ENCODE data around the gene APOOL. TPM values are rescaled to one million over a fixed set of nuclear protein-coding genes. Genes with fewer than 3 reads are reported as not detected.

The APOOL gene
- total and polyA plus RNA-seq, 2 donors: 3.5 to 6.4 TPM

Other genes starting within 250 kb of the APOOL start
- 0.09 TPM for gene SATL1, start 239.9 kb downstream of the APOOL start, total RNA-seq
- gene SATL1, start 239.9 kb downstream of the APOOL start, polyA plus RNA-seq: 0.02 TPM
- 21.1 TPM for gene ZNF711, start 240.1 kb downstream of the APOOL start, total RNA-seq
- 20.6 TPM for gene ZNF711, start 240.1 kb downstream of the APOOL start, polyA plus RNA-seq